CD14-positive monocyte (primary cell): ENCODE results near the gene TBC1D30. TPM values are rescaled to one million over a fixed set of nuclear protein-coding genes. Genes with fewer than 3 reads are reported as not detected.
A peak's percentile ranks its signal among the peaks of the same experiment; 100 is the strongest.
"Not testable (repeated sequence)": the region's sequence is repeated elsewhere in the genome, so short reads cannot be mapped to it uniquely, and the experiment has no call there.

Experiments used
- DNase-seq, 3 donors: peaks; one replicate each; pipeline ENCODE4 v3.0.0-alpha.2; 2011 to 2022
- H2AFZ ChIP-seq: 2 replicates; pipeline ENCODE4 v1.6.0; 2012; ENCODE audit warnings: mild to moderate bottlenecking, low read depth, low read length, inconsistent platforms; ENCODE audit not compliant: insufficient read depth, poor library complexity, severe bottlenecking
- H3K27ac ChIP-seq, 2 donors: 1 replicate in 1 of 2; 2 replicates in 1 of 2; pipeline ENCODE4 v1.5.1; 2012 to 2013; ENCODE audit warnings: low read length in 2 of 2, control low read depth in 1 of 2, inconsistent platforms in 1 of 2, low read depth in 1 of 2, mild to moderate bottlenecking in 1 of 2
- H3K27me3 ChIP-seq, 2 donors: one replicate each; pipeline versions ENCODE4 v1.6.0 to v1.6.1; 2011 to 2013; ENCODE audit warnings: low read length in 2 of 2; ENCODE audit not compliant: control insufficient read depth in 2 of 2, insufficient read depth in 2 of 2
- H3K36me3 ChIP-seq, 2 donors: replicated peaks in 1 of 2; 1 replicate in 1 of 2; 2 replicates in 1 of 2; pipeline versions ENCODE4 v1.5.1 to v1.6.1; 2012 to 2013; ENCODE audit warnings: low read length in 2 of 2, control low read depth in 1 of 2, inconsistent platforms in 1 of 2, mild to moderate bottlenecking in 1 of 2; ENCODE audit not compliant: insufficient read depth in 2 of 2, control insufficient read depth in 1 of 2
- H3K4me1 ChIP-seq, 2 donors: 1 replicate in 1 of 2; 2 replicates in 1 of 2; pipeline versions ENCODE4 v1.5.1 to v1.6.1; 2012 to 2013; ENCODE audit warnings: low read length in 2 of 2, control low read depth in 1 of 2, inconsistent platforms in 1 of 2, mild to moderate bottlenecking in 1 of 2, moderate library complexity in 1 of 2; ENCODE audit not compliant: insufficient read depth in 2 of 2, control insufficient read depth in 1 of 2
- H3K4me2 ChIP-seq: replicated peaks from 2 replicates; pipeline ENCODE3; 2012; ENCODE audit warnings: low read length, moderate library complexity, mild to moderate bottlenecking; ENCODE audit not compliant: poor library complexity, severe bottlenecking; ENCODE audit errors: extremely low read depth
- H3K4me3 ChIP-seq, 3 experiments: fragments of 200-600 bp in 1 of 3; sonication (generic) in 1 of 3; replicated peaks in 1 of 3; 1 replicate in 2 of 3; 2 replicates in 1 of 3; pipeline ENCODE4 v1.5.1; 2011 to 2013; ENCODE audit warnings: low read length in 3 of 3, mild to moderate bottlenecking in 3 of 3, control low read depth in 2 of 3, low read depth in 2 of 3, inconsistent platforms in 1 of 3, moderate library complexity in 1 of 3
- H3K79me2 ChIP-seq: 2 replicates; pipeline ENCODE4 v1.6.0; 2012; ENCODE audit warnings: mild to moderate bottlenecking, control low read depth, inconsistent platforms, low read length, moderate library complexity; ENCODE audit not compliant: insufficient read depth
- H3K9ac ChIP-seq: 2 replicates; pipeline ENCODE4 v1.6.0; 2017; ENCODE audit warnings: low read length, mild to moderate bottlenecking; ENCODE audit not compliant: insufficient read depth, poor library complexity, severe bottlenecking
- H3K9me3 ChIP-seq, 2 donors: replicated peaks in 1 of 2; 1 replicate in 1 of 2; 2 replicates in 1 of 2; pipeline versions ENCODE4 v1.5.1 to v1.6.1; 2012 to 2013; ENCODE audit warnings: low read length in 2 of 2, control low read depth in 1 of 2; ENCODE audit not compliant: control insufficient read depth in 1 of 2, insufficient read depth in 1 of 2
- H4K20me1 ChIP-seq: 2 replicates; pipeline ENCODE4 v1.6.0; 2012; ENCODE audit warnings: mild to moderate bottlenecking, low read length, control low read depth, moderate library complexity; ENCODE audit not compliant: insufficient read depth
- H3K27ac Mint-ChIP-seq, 7 donors: one replicate each; pipeline ENCODE4 v1.8.0; 2020; ENCODE audit warnings: mild to moderate bottlenecking in 7 of 7, mixed read lengths in 7 of 7, moderate library complexity in 6 of 7, inconsistent platforms in 2 of 7
- H3K27me3 Mint-ChIP-seq, 3 donors: one replicate each; pipeline ENCODE4 v1.8.0; 2021 to 2022; ENCODE audit warnings: low read depth in 3 of 3, mild to moderate bottlenecking in 3 of 3, mixed read lengths in 3 of 3, moderate library complexity in 3 of 3, inconsistent platforms in 1 of 3
- H3K36me3 Mint-ChIP-seq, 2 donors: one replicate each; pipeline ENCODE4 v1.8.0; 2020; ENCODE audit warnings: mixed read lengths in 2 of 2, inconsistent platforms in 1 of 2, mild to moderate bottlenecking in 1 of 2
- H3K4me1 Mint-ChIP-seq: one replicate; pipeline ENCODE4 v1.8.0; 2020; ENCODE audit warnings: mild to moderate bottlenecking, mixed read lengths
- H3K4me3 Mint-ChIP-seq, 2 donors: one replicate each; pipeline ENCODE4 v1.8.0; 2020; ENCODE audit warnings: mild to moderate bottlenecking in 2 of 2, mixed read lengths in 2 of 2, moderate library complexity in 1 of 2
- H3K9me3 Mint-ChIP-seq, 7 donors: one replicate each; pipeline ENCODE4 v1.8.0; 2020 to 2022; ENCODE audit warnings: mixed read lengths in 7 of 7, mild to moderate bottlenecking in 6 of 7, moderate library complexity in 6 of 7, inconsistent platforms in 2 of 7
- WGBS: methylation state at CpG from one replicate; pipeline ENCODE4 v1.1.5; 2013; ENCODE audit warnings: missing lambda C conversion rate; ENCODE audit not compliant: insufficient coverage; 5-methylcytosine and 5-hydroxymethylcytosine counted together
- intact Hi-C, 2 donors: fragments of 100-400 bp; cut with micrococcal nuclease; formaldehyde crosslinking; loops; one replicate each; pipeline versions ENCODE4 v1.15.0 to v1.15.1; 2023
- polyA plus RNA-seq, 3 donors: library from polyadenylated mRNA; depleted of rRNA in 1 of 3; unstranded in 2 of 3; stranded (reverse) in 1 of 3; fragments of 300-500 nt in 2 of 3; fragments of >200 nt in 1 of 3; fragmentation: Illumina TruSeq in 2 of 3; gene quantifications; 1 replicate in 2 of 3; 2 replicates in 1 of 3; pipeline ENCODE4 v1.2.3, GENCODE V29; 2012 to 2021
- TF ChIP-seq, protein P1 (sequence below): fragments of 200-600 bp; IDR thresholded peaks from one replicate; pipeline ENCODE4 v1.8.0; 2022; ENCODE audit warnings: antibody characterized with exemption, mild to moderate bottlenecking

The TBC1D30 gene
- polyA plus RNA-seq, 3 donors, result 1.1 to 2.8 (median 2.7) TPM

DNA sequence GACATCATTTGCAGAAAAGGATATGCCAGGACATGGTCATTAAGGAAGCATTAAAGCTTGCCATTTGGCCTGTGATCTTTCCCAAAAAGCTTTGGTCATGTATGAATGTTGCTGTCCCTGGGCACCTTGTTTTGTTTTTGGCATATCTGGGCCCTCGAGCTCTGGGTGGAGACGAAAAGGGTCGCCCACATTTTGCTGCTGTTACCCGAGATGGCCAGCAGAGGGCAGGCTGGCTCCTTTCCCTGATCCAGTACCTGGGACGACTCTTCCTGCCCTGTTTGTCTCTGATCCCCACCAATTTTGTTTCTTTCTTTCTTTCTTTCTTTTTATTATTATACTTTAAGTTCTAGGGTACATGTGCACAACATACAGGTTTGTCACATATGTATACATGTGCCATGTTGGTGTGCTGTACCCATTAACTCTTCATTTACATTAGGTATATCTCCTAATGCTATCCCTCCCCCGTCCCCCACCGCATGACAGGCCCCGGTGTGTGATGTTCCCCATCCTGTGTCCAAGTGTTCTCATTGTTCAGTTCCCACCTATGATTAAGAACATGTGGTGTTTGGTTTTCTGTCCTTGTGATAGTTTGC lies 22.2 kb upstream of the TBC1D30 start:
- DNase-seq, result peak; percentile 31 to 56 (median 48)
- intact Hi-C loops, H3K4me3 ChIP-seq, H3K79me2 ChIP-seq, H3K27ac ChIP-seq, H3K36me3 Mint-ChIP-seq, H4K20me1 ChIP-seq, H3K4me2 ChIP-seq, H3K9ac ChIP-seq, H3K27me3 ChIP-seq, H3K36me3 ChIP-seq, H2AFZ ChIP-seq: not testable (repeated sequence)
- Mint-ChIP-seq H3K9me3 (peaks cover 7 to 13% (median 12%) of the 10 kb centered on the region in 7 donors), H3K27ac (peak overlapping the region in 1 of 7 donors; percentile 43), H3K4me1 (peaks cover 25% of the 10 kb centered on the region), H3K27me3 (peaks cover 6 to 13% (median 10%) of the 10 kb centered on the region in 3 donors), H3K4me3 (peak overlapping the region in 1 of 2 donors; percentile 62)
- Histone ChIP-seq H3K9me3 (peaks cover 4 to 10% of the 10 kb centered on the region in 2 donors), H3K4me1 (peaks cover 20 to 21% of the 10 kb centered on the region in 2 donors)
- TF ChIP-seq, protein P1, sequence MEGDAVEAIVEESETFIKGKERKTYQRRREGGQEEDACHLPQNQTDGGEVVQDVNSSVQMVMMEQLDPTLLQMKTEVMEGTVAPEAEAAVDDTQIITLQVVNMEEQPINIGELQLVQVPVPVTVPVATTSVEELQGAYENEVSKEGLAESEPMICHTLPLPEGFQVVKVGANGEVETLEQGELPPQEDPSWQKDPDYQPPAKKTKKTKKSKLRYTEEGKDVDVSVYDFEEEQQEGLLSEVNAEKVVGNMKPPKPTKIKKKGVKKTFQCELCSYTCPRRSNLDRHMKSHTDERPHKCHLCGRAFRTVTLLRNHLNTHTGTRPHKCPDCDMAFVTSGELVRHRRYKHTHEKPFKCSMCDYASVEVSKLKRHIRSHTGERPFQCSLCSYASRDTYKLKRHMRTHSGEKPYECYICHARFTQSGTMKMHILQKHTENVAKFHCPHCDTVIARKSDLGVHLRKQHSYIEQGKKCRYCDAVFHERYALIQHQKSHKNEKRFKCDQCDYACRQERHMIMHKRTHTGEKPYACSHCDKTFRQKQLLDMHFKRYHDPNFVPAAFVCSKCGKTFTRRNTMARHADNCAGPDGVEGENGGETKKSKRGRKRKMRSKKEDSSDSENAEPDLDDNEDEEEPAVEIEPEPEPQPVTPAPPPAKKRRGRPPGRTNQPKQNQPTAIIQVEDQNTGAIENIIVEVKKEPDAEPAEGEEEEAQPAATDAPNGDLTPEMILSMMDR, result peak; percentile 91
- WGBS, result 0% methylated on average over 4 of the region's 8 CpGs

DNA sequence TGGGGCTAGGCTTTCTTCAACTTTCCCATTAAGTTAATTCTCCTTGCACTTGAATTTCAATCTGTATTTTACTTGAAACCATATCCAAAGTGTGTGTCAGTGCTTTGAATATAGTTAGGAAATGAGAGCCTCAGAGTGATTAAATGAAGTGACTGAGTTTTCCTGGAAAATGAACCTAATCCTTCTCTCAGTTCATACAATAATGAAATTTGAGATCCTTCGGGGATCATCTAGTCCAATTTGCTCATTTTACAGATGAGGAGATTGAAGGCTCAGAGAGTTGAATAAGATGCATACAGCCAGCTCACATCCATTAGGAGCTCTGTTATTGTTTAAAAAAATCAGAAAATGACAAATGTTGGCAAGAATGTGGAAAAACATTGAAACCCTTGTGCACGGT lies 18.3 kb upstream of the TBC1D30 start:
- Histone ChIP-seq H3K9me3 (peaks cover 4 to 12% of the 10 kb centered on the region in 2 donors), H2AFZ (no peak overlapping the region), H3K4me2 (no peak overlapping the region), H3K36me3 (no peaks in the 10 kb centered on the region), H3K27ac (no peak overlapping the region), H3K9ac (no peak overlapping the region), H3K27me3 (peaks cover under 1 to 3% of the 10 kb centered on the region in 2 donors), H3K79me2 (no peaks in the 10 kb centered on the region), H4K20me1 (no peaks in the 10 kb centered on the region), H3K4me3 (no peak overlapping the region), H3K4me1 (peaks cover 7 to 8% of the 10 kb centered on the region in 2 donors)
- intact Hi-C loops, result no loop called here
- DNase-seq, result no peak
- WGBS, result 100% methylated on average over 1 of the region's 2 CpGs
- Mint-ChIP-seq H3K9me3 (peaks cover 7 to 17% (median 13%) of the 10 kb centered on the region in 7 donors), H3K27me3 (peaks cover 7 to 16% (median 8%) of the 10 kb centered on the region in 3 donors), H3K36me3 (no peaks in the 10 kb centered on the region), H3K4me3 (peak overlapping the region in 1 of 2 donors; percentile 26), H3K27ac (no peak overlapping the region), H3K4me1 (peaks cover 17% of the 10 kb centered on the region)
- TF ChIP-seq, protein P1, result no peak
